ENCODE data around the gene TNIK. TPM values are rescaled to one million over a fixed set of nuclear protein-coding genes. Genes with fewer than 3 reads are reported as not detected.

TNIK gene
- total RNA-seq, 6 experiments from 2014 or later, result 10.6 to 17.2 (median 11.8) TPM

DNA sequence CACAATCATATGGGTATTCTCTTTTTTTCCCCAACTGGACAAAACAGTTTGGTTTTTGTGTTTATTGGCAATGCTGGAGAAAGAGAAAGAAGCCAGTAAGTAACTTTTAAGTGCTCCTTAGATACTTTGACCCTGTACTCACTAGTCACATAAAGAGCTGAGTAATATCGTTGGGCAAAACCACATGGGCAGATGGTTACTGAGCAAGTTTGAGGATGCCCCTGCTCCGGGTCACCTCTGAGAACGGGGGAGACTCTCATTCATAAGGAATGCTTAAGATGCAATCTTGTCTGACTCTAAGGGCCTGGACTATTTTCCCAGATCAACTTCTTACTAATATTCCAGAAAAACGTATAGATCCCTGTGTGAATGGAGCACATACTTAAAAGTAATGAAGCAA is 327.3 kb downstream of the TNIK start:
- TF ChIP-seq, protein P1, sequence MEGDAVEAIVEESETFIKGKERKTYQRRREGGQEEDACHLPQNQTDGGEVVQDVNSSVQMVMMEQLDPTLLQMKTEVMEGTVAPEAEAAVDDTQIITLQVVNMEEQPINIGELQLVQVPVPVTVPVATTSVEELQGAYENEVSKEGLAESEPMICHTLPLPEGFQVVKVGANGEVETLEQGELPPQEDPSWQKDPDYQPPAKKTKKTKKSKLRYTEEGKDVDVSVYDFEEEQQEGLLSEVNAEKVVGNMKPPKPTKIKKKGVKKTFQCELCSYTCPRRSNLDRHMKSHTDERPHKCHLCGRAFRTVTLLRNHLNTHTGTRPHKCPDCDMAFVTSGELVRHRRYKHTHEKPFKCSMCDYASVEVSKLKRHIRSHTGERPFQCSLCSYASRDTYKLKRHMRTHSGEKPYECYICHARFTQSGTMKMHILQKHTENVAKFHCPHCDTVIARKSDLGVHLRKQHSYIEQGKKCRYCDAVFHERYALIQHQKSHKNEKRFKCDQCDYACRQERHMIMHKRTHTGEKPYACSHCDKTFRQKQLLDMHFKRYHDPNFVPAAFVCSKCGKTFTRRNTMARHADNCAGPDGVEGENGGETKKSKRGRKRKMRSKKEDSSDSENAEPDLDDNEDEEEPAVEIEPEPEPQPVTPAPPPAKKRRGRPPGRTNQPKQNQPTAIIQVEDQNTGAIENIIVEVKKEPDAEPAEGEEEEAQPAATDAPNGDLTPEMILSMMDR (IDR thresholded peaks at IDR 0.05), result no peak
- H3K4me3 Mint-ChIP-seq, result peak overlapping the region; percentile 17
- no peaks in the 10 kb centered on the region for H3K27me3 Mint-ChIP-seq (ENCODE audit: insufficient read depth)
- peak overlapping the region; percentile 58 for H3K27ac Mint-ChIP-seq
- peaks cover 30% of the 10 kb centered on the region for H3K36me3 Mint-ChIP-seq (ENCODE audit: low read depth)
- H3K9me3 Mint-ChIP-seq, result no peaks in the 10 kb centered on the region
- peaks cover 67% of the 10 kb centered on the region for H3K4me1 Mint-ChIP-seq (ENCODE audit: low read depth)
- peak; percentile 86 for DNase-seq

DNA sequence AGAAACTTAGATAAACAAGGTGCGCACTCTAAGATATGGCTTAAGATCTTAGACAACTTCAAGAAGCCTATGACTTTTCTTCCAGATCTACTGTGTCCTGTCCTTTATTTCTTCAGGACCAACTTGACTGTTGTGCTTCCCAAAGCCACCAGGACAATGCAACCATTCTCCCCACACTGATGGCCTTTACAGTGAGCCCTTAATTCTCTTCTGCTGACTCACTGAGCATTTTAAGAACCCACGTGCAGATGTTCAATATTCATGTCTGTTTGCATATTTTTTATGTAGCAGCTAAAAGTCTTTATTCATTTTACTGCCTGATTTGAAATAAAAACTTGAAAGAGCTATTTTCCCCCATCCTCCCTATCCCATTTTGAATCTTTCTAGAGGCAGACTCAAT is 330.4 kb downstream of the TNIK start:
- Mint-ChIP-seq H3K27ac (peak overlapping the region; percentile 40), H3K4me1 (ENCODE audit: low read depth) (peaks cover 61% of the 10 kb centered on the region), H3K4me3 (peak overlapping the region; percentile 29), H3K27me3 (ENCODE audit: insufficient read depth) (peaks cover 1% of the 10 kb centered on the region; the same call in 1 of the 2 replicates), H3K9me3 (no peaks in the 10 kb centered on the region), H3K36me3 (ENCODE audit: low read depth) (peaks cover 25% of the 10 kb centered on the region)
- DNase-seq, result peak; percentile 35
- TF ChIP-seq, protein P1 (IDR thresholded peaks at IDR 0.05), result 0 out of 2 replicates have a peak, but pooled peaks have one; percentile 9

DNA sequence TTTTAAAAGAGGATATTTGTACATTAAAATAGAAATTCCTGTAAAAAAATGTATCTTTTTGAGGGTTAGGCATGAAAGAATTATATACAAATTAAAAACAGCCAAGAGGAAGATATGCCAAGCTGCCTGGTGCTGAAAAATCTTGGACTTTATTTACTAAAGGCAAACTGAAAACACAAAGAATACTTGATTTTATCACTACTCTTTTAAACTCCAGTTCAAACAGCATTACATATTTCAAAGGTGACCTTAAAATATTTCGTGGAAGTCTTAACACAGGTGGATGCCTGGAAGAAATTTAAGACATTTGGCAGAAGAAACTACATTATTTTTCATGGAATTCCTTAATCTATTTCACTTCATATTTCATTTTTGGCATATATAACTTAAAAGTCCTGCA is 332.6 kb downstream of the TNIK start:
- TF ChIP-seq, protein P1 (IDR thresholded peaks at IDR 0.05), result no peak
- no peaks in the 10 kb centered on the region for H3K9me3 Mint-ChIP-seq
- H3K27ac Mint-ChIP-seq, result no peak overlapping the region
- no peak for DNase-seq
- no peak overlapping the region for H3K4me3 Mint-ChIP-seq
- peaks cover 43% of the 10 kb centered on the region for H3K4me1 Mint-ChIP-seq (ENCODE audit: low read depth)
- peaks cover 1% of the 10 kb centered on the region; the same call in 1 of the 2 replicates for H3K27me3 Mint-ChIP-seq (ENCODE audit: insufficient read depth)
- H3K36me3 Mint-ChIP-seq (ENCODE audit: low read depth), result peaks cover 34% of the 10 kb centered on the region

DNA sequence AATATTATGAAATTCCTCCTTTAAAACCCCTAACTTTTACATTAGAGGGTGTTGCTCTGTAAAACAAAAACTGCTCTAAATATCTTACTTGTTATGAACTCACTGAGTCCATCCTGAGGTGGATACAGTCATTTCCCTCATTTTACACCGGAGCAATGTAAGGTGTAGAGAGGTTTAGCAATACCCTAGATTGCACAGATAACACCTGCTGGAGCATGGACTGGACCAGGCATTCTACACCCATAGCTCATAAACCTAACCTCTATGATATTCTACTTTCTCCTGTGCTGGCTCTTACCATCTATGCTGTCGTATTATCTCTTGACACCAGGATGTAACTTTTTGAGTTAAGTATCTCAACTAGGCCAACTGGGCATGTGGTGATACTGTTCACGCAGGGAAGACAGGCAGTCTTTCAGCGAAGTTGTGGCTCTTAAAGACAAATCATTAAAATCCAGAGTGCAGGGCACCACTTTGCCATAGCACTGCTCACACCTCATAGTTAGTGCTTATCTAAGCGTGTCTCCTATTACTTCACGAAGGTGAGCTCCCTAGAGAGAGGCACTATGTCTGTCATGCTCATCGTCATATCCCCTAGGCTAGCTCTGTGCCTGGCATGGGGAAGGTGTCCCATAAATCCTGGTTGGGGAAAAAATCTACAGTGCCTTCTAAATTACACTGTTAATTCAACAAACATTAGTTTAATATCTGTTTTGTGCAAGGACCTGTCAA is 333.6 kb downstream of the TNIK start:
- Mint-ChIP-seq H3K4me1 (ENCODE audit: low read depth) (peaks cover 47% of the 10 kb centered on the region), H3K9me3 (no peaks in the 10 kb centered on the region), H3K27me3 (ENCODE audit: insufficient read depth) (peaks cover 1% of the 10 kb centered on the region; the same call in 1 of the 2 replicates), H3K27ac (no peak overlapping the region), H3K4me3 (no peak overlapping the region), H3K36me3 (ENCODE audit: low read depth) (peaks cover 34% of the 10 kb centered on the region)
- TF ChIP-seq, protein P1 (IDR thresholded peaks at IDR 0.05), result no peak
- DNase-seq, result no peak

DNA sequence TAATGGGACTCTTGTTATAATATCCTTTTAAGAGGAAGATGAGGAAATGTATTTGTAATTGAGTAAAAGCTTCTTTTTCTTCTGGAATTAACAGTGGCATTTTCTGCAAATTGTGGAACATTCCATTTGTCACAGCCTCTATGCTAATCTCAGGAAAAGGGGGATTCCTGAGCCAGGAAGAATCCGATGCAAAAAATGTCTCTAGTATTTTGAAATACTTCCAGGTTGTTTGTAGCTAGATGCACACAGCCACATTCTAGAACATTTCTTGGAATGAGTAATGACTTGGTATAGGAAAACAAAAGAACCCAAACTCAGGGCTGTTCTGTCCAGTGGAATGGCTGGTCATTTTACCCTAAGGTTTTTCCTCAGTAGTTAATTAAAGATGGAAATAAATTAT is 335.2 kb downstream of the TNIK start:
- Mint-ChIP-seq H3K27ac (peak overlapping the region; percentile 6; the same call in 1 of the 2 replicates), H3K9me3 (no peaks in the 10 kb centered on the region), H3K36me3 (ENCODE audit: low read depth) (peaks cover 37% of the 10 kb centered on the region), H3K27me3 (ENCODE audit: insufficient read depth) (peaks cover 1% of the 10 kb centered on the region; the same call in 1 of the 2 replicates), H3K4me1 (ENCODE audit: low read depth) (peaks cover 44% of the 10 kb centered on the region), H3K4me3 (no peak overlapping the region)
- peak; percentile 42 for DNase-seq
- TF ChIP-seq, protein P1 (IDR thresholded peaks at IDR 0.05), result no peak

Data from HFFc6 (cell line).